NCI-H1694 treated with DMSO at 0.1 percent for 48 hours (cell line): ENCODE measurements around the gene MTARC1.

Experiments used
- DNase-seq: peaks from one replicate; lab custom pipeline; 2025; lab: John Stamatoyannopoulos, UW

The MTARC1 gene

DNA sequence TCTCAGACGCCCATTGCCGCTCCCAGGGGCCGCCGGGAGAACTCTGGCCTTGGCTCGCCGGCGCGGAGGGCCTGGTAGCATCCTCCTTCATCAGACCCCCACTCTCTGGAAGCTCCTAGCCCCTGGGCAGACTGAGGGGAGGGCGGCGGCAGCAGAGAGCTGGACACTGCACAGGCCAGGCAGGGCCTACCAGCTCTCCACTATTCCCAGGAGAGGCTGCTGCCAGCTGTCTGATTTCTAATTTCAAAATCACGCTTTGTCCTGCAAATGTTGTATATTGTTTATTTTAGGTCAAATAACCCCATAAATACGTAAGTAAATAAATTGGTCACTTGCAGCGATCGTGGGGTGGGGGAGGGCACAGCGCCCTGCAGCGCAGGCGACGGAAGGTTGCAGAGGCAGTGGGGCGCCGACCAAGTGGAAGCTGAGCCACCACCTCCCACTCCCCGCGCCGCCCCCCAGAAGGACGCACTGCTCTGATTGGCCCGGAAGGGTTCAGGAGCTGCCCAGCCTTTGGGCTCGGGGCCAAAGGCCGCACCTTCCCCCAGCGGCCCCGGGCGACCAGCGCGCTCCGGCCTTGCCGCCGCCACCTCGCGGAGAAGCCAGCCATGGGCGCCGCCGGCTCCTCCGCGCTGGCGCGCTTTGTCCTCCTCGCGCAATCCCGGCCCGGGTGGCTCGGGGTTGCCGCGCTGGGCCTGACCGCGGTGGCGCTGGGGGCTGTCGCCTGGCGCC, at the start of gene MTARC1:
MTARC1 (plus strand) TSS at position 577 of the 732 bp plus-strand sequence; CDS start at position 609, 32 bp downstream.
- DNase-seq = peak; percentile 53

DNA sequence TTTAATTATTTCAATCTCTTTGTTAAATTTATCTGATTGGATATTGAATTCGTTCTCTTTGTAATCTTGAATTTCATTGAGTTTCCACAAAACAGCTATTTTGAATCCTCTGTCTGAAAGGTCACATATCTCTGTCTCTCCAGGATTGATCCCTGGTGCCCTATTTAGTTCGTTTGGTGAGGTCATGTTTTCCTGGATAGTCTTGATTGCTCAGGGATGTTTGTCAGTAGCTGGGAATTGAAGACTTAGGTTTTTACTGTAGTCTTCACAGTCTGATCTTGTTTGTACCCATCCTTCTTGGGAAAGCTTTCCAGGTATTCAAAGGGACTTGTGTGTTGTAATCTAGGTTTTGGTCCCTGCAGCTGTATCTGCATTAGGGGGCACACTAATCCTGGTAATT, 45.4 kb upstream of the MTARC1 start:
- no peak for DNase-seq

DNA sequence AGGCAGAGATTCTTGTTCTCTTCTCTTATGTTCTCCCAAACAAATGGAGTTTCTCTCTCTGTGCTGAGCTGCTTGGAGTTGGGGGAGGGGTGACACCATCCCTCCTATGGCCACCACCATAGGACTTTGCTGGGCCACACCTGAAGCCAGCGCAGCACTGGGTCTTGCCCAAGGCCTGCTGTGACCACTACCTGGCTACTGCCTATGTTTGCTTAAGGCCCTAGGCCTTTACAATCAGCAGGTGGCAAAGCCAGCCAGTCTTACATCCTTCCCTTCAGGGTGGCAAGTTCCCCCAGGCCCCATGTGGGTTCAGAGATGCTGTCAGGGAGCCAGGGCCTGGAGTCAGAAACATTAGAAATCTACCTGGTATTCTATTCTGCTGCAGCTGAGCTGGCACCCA, 44.9 kb upstream of the MTARC1 start:
- no peak for DNase-seq

DNA sequence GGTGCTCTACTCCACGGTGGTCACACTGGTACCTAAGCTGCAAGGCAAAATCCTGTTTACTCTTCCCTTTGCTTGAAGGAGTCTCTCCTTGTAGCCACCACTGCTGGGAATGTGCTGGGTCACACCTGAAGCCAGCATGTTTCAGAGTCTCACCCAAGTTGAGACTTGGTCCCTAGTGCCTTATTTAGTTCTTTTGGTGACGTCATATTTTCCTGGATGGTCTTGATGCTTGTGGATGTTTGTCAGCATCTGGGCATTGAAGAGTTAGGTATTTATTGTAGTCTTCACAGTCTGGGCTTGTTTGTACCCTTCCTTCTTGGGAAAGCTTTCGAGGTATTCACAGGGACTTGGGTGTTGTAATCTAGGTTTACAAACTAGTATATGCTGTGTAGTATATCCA, 44.2 kb upstream of the MTARC1 start:
- DNase-seq = no peak

DNA sequence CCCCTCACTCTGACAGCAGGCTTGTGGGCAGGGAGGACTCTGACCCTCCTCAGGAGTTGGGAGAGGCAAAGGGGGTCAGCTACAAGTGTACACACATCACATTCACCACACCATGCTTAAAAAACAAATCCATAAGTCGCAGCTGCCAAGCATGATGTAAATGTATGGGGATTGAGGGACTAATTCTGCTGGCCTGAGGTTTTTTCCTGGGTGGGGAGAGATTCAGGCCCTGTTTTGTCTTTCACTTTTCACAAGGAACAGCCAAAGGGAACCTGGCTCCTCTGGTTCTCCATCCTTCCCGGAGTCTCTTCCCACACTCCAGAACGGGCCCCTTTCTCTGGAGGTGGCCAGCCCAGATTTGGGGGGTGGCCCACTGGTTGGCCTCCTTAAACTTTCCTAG, 39.9 kb upstream of the MTARC1 start:
- DNase-seq = no peak

DNA sequence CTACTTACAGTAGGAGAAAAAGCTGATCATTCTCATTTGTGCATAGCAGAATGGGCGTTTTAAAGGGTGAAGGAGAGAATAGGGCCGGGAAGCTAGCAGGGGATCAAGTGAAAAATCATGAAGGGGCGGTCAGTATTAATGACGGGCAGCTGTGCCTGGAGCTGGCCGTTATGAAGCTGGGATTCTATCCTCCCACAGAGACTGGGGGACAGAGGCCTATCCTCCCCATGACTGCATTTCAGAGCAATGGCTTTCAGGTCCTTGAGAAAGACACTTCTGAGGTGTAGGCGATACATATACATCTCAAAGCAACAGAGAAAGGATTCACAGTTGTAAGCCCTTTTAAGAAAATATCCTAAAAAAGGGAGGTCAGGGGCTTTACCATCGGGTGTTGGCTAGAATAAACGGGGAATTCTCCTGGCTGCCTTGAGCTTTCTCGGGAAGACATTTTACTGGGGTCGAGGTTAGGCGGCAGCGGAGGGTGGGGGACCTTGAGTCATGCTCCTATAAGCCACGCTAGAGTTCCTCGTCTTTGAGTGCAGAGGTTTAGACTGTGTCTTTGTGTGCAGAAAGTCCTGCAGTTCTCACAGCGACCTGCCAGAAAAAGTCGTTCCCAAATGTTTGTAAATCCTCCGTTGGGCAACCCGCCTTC, 39.1 kb upstream of the MTARC1 start:
- DNase-seq = no peak

DNA sequence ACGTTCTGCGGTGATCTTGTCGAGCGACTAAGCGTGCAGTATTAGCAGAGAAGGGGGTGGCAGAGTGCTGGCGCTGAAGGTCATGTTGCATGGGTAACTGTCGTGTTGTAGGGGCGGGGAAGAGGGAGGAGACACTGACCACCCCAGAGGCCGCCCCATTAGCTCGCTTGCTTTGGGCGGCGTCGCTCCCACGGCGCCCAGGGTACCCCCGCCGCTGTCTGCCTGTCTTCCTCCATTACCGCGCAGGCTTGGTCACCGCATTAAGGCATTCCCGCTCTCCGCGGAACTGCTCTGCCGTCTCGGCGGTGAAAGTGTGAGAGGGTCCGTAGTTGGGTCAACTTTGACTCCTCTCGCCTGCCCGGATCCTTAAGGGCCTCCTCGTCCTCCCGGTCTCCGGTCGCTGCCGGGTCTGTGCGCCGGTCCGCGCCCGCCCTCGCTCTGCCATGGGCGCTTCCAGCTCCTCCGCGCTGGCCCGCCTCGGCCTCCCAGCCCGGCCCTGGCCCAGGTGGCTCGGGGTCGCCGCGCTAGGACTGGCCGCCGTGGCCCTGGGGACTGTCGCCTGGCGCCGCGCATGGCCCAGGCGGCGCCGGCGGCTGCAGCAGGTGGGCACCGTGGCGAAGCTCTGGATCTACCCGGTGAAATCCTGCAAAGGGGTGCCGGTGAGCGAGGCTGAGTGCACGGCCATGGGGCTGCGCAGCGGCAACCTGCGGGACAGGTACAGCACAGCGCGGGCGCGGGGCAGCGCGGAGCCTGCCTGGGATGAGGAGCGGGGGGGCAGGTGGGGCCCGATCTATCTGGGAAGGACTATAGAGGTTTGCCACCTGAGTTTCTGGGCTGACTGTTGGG, 38.4 kb upstream of the MTARC1 start, which contains the start of gene MTARC2:
MTARC2 (plus strand) TSS at position 234 of the 846 bp plus-strand sequence; CDS start at position 444, 210 bp downstream.
- DNase-seq = no peak

DNA sequence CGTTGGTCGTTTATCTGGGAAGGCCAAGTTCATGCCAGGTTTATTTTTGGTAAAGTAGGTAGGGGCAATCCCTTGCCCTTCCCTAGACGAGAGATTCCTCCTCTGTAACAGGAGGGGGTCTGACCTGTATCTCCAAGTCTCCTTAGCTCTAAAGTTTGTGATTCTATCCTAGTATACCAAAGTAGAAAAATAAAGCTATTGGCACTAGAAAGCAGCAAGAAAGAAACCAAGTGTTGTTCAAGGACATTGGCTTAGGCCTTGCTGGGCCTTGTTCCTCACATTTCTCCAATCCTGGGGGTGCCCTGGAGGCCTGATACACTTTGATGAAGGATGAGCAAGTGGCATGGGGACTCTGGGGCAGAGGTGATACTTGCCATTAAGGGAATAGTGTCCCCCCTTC, 37.8 kb upstream of the MTARC1 start:
- DNase-seq = no peak

DNA sequence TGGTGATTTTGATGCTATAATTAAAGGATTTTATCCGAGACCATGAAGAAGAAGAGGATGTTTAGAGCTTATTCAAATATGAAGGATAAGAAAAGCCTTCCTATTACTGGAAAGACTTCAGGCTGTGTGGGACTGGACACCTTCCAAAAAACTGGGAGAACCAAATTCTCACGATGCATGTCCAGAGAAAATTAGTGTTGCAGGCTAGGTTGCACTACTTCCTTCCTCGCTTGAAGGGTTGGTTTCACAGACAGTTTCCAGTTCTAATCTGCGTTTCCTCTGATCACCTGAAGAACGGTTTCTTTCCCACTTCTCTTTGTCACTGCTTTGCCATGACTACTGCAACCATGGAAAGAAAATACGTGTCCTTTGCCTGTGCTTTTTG, 36.6 kb upstream of the MTARC1 start:
- no peak for DNase-seq

DNA sequence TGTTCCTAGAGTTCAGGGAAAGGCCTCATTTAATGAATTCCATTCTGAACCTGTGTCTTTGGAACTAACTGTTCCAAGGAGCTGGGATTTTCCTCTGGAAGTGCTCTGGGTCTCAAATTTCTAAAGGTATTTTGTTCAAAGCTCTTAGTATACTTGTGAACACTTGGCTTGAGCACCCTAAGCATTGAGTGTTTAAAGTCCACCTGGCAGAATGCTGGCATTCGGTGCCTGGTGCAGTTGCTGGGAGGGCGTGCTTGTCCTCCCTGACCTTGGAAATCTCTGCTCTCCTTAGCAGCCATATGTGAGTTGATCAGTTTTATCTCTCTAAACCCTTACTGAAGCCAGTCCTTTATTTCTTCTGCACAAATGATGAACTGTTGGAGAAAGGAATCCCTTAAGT, 35.6 kb upstream of the MTARC1 start:
- no peak for DNase-seq

DNA sequence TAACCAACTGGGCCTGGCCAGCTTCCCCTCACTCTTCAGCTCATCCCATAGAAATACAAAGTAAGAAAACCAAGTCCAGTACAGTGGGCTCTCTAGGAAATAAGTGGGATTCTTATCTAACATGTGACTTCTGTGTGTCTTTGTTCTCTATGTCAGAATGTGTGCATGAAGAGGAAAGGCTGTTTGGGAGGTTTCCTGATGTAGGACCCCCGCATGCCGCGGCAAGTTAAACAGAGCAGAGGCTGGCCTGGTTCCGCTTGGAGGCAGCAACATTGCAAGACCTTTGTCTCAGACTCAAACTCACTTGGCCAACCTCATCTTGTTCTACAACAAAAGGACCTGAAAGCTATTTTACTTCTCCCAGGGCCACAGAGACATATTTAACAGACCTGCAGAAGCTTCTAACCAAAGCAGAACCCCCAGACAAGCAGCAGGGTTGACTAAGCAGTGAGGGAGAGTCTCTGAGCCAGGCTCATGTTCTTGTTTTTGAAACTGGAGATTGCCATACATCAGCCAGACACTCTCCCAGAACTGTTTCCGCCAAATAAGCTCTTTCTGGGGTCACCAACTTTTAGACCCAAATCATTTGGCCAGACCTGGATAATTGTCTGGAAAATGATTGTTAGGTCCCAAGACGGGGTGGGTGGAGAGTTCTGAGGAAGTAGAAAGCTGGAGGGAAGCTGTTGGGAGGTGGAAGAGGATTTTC, 32.3 kb upstream of the MTARC1 start:
- no peak for DNase-seq

DNA sequence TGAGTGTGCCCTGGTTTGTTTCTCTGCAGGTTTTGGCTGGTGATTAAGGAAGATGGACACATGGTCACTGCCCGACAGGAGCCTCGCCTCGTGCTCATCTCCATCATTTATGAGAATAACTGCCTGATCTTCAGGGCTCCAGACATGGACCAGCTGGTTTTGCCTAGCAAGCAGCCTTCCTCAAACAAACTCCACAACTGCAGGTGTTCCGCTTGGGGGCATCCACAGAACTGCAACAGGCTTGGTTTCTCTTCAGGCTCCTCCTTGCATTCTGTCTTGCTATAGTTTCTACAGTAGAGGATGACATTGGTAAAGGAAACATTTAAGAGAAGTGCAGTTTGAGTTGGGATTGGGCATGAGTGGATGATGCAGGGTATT, 31.8 kb upstream of the MTARC1 start:
- no peak for DNase-seq

DNA sequence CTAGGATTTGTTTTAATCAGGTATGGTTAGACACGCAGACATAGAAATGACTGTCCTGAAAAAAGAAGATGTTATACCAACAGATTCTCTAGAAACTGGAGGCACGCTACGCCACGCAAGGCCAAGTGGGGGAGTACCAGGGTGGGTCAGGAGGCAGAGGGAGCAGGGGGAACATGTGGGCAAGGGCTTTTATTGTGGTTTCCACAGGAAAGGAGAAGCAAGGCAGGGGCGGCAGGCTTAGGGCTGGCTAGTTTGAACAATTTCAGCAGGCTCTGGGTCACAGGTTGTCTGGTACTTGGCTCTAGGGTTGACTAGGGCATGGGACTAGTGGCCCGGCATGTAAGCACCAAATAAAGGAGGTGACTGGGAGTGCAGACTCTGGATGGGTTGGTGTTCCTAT, 31.4 kb upstream of the MTARC1 start:
- no peak for DNase-seq

DNA sequence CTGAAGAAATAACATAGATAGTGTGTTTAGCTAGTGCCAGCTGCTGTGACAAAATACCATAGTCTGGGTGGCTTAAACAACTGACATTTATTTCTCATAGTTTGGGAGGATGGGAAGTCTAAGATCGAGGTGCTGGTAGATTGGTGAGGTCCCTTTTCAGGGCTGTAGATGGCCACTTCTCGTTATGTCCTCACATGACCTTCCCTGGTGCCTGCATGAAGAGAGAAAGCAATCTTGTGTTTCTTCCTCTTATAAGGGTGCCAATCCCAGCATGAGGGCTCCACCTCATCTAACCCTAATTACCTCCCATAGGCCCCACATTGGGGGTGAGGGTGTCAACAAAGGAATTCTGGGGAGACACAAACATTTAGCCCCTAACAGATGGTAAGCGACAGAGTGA, 29.3 kb upstream of the MTARC1 start:
- DNase-seq = no peak

DNA sequence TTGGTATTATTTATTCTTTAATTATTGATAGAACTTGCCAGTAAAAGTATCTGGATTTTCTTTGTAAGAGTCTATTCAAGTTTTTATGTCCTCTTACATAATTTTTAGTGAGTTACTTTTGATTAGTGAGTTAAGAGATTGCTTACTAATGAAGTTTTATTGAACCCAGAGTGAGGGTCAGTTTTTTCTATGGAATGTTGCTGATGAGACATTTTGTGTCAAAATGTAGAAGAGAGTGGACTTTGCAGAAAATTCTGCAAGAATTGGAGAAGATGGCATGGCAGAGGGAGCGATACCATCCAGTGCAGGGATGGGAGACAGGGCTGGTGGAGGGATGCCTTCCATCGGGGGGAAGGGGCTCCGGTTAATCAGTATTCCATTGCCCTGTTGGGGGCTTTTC, 27.6 kb upstream of the MTARC1 start:
- no peak for DNase-seq

DNA sequence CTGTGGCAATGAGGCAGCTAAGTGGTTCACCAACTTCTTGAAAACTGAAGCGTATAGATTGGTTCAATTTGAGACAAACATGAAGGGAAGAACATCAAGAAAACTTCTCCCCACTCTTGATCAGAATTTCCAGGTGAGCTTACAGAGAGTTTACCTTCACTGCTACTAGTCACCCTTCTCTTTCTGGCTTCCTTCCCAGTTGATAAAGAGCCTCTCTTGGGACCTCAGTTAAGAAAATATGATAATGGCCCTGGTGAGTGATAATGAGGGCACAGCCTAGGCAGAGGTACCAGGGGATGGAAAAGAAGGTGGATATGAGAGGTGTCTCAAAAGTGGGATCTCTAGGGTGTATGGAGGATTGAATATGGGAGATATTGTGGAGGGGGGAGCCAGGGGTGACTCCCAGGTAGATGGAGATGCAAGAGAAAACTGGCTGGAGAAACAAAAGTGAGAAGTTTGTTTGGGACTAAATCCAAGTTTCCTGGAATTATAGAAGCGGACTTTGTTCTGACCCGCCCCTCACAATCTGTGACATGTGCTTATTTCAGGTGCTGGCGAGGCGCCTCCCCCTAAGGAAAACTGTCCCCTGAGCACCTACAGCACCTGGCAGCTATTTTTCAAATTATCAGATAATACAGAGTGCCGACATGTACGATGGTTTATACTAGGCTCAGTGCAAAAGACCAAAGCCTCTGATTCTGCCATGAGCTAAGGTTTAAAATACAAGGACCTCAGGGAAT, 24.9 kb upstream of the MTARC1 start:
- no peak for DNase-seq

DNA sequence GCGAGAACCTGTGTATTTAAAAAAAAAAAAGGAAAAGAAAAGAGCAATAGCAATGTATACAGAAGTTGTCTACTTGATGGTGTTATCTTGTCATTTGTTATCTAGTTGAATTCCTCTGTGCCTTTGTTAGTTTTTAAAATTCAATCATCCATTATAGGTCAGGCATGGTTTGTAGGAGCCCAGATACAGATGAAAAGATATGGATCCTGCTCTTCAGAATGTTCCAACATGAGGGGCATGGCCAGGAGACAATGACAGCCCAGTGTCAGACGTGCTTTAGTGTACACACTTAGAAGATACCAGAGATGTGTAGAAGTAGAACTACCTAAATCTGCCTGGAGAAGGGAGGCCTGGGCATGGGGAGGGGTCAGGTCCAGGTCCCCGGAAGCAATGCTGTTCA, 22.0 kb upstream of the MTARC1 start:
- no peak for DNase-seq

DNA sequence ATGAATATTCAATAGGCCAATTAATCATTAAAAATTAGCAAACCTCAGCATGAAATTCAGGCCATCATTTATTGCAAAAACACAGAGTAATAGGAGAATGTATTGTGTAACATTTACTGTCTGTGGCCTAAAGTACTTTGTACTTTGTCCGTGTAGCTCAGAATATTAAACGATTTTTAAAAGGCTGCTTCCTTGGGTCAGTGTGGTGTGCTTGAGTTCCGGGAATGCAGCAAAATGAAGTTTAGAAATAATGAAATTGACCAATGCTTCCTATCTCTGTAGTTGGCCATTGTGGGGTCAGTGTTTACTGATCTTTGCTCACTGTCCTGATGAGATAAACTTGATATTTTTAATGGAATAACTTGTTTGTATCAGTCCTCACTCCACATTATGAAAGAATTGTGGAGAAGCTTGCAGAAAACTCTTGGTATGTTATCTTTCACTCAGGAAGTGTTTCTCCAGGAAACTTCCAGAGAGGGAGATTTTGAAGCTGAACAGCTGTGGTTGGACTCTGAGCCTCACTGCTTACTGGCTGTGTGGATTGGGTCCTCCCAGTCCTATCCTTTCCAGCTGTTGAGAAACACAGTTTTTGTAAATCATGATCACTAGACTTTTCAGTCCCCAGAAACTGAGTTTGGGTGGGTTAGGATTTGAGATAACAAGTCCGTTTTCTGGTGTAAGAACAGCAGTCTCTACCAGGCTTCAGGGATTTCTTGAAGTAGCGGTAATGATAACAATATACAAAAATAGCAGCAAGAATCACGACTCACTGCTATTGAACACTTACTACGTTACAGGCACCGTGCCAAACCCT, 19.2 kb upstream of the MTARC1 start:
- DNase-seq = no peak

DNA sequence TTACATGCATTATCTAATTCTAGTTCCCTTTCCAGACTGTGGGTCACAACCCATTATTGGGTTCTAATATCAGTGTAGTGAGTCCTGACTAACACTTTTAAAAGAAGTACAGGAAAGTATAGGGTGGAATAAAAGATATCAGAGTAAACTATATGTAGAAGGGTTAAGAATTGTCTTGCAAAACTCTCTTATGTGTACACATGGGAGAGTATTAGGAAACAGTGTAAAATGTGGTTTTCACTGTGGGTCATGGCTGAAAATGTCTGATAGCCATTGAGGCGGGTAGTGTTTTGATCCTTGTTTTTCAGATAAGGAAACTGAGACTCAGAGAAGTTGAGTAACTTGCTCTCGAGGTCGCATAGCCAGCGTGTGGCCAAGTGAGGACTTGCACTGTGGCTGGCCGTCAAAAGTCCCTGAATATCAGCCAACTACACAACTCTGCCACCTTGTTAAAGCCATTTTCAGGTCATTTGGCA, 18.5 kb upstream of the MTARC1 start:
- no peak for DNase-seq

DNA sequence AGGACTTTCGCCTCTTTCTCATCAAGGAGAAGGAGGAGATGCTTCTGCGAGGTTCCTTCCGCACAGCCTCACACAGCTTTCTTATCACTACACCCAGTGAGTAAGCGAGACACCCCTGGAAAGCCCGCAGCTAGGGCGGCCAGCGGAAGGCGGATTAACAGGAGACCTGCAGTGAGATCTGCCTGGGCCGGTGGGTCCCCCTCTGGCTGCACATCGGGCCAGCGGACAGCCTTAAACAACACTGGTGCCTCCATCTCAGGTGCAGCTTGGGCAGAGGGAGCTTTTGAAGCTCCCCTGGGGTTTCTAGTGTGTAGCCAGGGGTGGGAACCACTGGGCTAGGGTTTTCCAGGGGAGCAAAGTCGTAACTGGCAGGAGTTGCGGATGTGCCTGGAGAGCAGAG, 17.5 kb upstream of the MTARC1 start:
- no peak for DNase-seq
